HCT116 (cell line): ENCODE measurements around the gene RPS2. TPM values are rescaled to one million over a fixed set of nuclear protein-coding genes. Genes with fewer than 3 reads are reported as not detected.
A peak's percentile ranks its signal among the peaks of the same experiment; 100 is the strongest.

Experiments
- ATAC-seq: fragments of 200-7000 bp; cut with Tn5 transposase; 2 replicates; pipeline ENCODE4 v1.9.1; 2020; ENCODE audit warnings: mild to moderate bottlenecking, moderate library complexity
- BruUV-seq: library from RNA; stranded (reverse); fragments of 400-500 nt; replicated peaks from 2 replicates; lab custom pipeline; 2021; lab: Mats Ljungman, UMichigan
- CTCF ChIA-PET: fragments of 300-600 bp; sonication (Branson Sonifier 250); formaldehyde crosslinking; loops from one replicate; lab custom pipeline; 2021; ENCODE audit warnings: antibody characterized with exemption; lab: Charles Lee
- POLR2A ChIA-PET: fragments of 300-600, 350-600 bp; sonication (Branson Sonifier 250); formaldehyde crosslinking; loops from one replicate; lab custom pipeline; 2021; ENCODE audit warnings: antibody characterized with exemption; lab: Charles Lee
- RAD21 ChIA-PET, 2 experiments: fragments of 300-600 bp; sonication (Branson Sonifier 250); formaldehyde crosslinking; loops; one replicate each; lab custom pipeline; 2023; ENCODE audit warnings: low total read pairs in 2 of 2; ENCODE audit not compliant: uncharacterized antibody in 2 of 2, unreplicated experiment in 2 of 2, low non-redundant PET in 1 of 2; lab: Charles Lee
- DNase-seq: peaks from one replicate; pipeline ENCODE4 v3.0.0-alpha.2; 2010; ENCODE audit warnings: low read depth, low spot score
- H2AFZ ChIP-seq: fragments of 200-600 bp; shearing (Covaris generic), sonication (generic); 2 replicates; pipeline ENCODE4 v1.6.1; 2017; ENCODE audit warnings: low read depth, mixed run types, mixed read lengths, antibody characterized with exemption, low read length; ENCODE audit not compliant: poor library complexity, severe bottlenecking
- H3K27ac ChIP-seq: 2 replicates; pipeline ENCODE4 v1.5.1; 2012; ENCODE audit warnings: low read depth, low read length
- H3K27me3 ChIP-seq: fragments of 200-600 bp; sonication (generic); 2 replicates; pipeline ENCODE4 v1.6.1; 2016; ENCODE audit warnings: mixed run types, low read length, mixed read lengths; ENCODE audit not compliant: insufficient read depth
- H3K36me3 ChIP-seq, 2 experiments: fragments of 200-500 bp in 1 of 2; fragments of 200-600 bp in 1 of 2; sonication (Bioruptor generic) in 1 of 2; sonication (generic) in 1 of 2; 2 replicates each; pipeline versions ENCODE4 v1.5.1 to v1.6.1; 2014 to 2016; ENCODE audit warnings: low read length in 2 of 2, inconsistent platforms in 1 of 2, mixed read lengths in 1 of 2, mixed run types in 1 of 2; ENCODE audit not compliant: insufficient read depth in 2 of 2, control insufficient read depth in 1 of 2
- H3K4me1 ChIP-seq, 2 experiments: fragments of 200-600 bp in 1 of 2; sonication (generic) in 1 of 2; 2 replicates each; pipeline versions ENCODE4 v1.5.1 to v1.6.1; 2012 to 2017; ENCODE audit warnings: low read length in 2 of 2, inconsistent platforms in 1 of 2, mild to moderate bottlenecking in 1 of 2, mixed read lengths in 1 of 2, mixed run types in 1 of 2, moderate library complexity in 1 of 2; ENCODE audit not compliant: insufficient read depth in 2 of 2, control insufficient read depth in 1 of 2
- H3K4me2 ChIP-seq: fragments of 200-600 bp; sonication (generic); 2 replicates; pipeline ENCODE4 v1.6.1; 2017; ENCODE audit warnings: mixed run types, low read length, mixed read lengths
- H3K4me3 ChIP-seq, 2 experiments: fragments of 200-600 bp in 1 of 2; sonication (generic) in 1 of 2; replicated peaks in 1 of 2; 2 replicates each; pipeline ENCODE4 v1.5.1; 2011 to 2016; ENCODE audit warnings: low read length in 2 of 2, control low read depth in 1 of 2, low read depth in 1 of 2, mild to moderate bottlenecking in 1 of 2, mixed read lengths in 1 of 2, mixed run types in 1 of 2
- H3K79me2 ChIP-seq: fragments of 200-600 bp; sonication (generic); 2 replicates; pipeline ENCODE4 v1.6.1; 2017; ENCODE audit warnings: mild to moderate bottlenecking, mixed run types, low read length, moderate library complexity, mixed read lengths; ENCODE audit not compliant: insufficient read depth
- H3K9ac ChIP-seq: fragments of 200-600 bp; sonication (generic); 2 replicates; pipeline ENCODE4 v1.6.1; 2016; ENCODE audit warnings: low read length, mixed read lengths
- H3K9me2 ChIP-seq: fragments of 200-600 bp; sonication (generic), shearing (Covaris generic); 2 replicates; pipeline ENCODE4 v1.6.1; 2017; ENCODE audit warnings: mixed run types, mild to moderate bottlenecking, moderate library complexity; ENCODE audit not compliant: insufficient read depth
- H3K9me3 ChIP-seq, 2 experiments: fragments of 200-500 bp in 1 of 2; fragments of 200-600 bp in 1 of 2; sonication (Bioruptor generic) in 1 of 2; sonication (generic) in 1 of 2; 2 replicates each; pipeline ENCODE4 v1.6.1; 2014 to 2017; ENCODE audit warnings: low read length in 2 of 2, mixed read lengths in 2 of 2, inconsistent platforms in 1 of 2, low read depth in 1 of 2, mild to moderate bottlenecking in 1 of 2, mixed run types in 1 of 2, moderate library complexity in 1 of 2; ENCODE audit not compliant: control insufficient read depth in 1 of 2, insufficient read depth in 1 of 2
- H4K20me1 ChIP-seq: fragments of 200-600 bp; sonication (generic), shearing (Covaris generic); 2 replicates; pipeline ENCODE4 v1.6.1; 2017; ENCODE audit warnings: mixed run types, mild to moderate bottlenecking, moderate library complexity; ENCODE audit not compliant: insufficient read depth
- CBX3 ChIP-seq: IDR thresholded peaks from 2 replicates; pipeline ENCODE4 v1.6.1; 2012; ENCODE audit warnings: low read depth
- CEBPB ChIP-seq: IDR thresholded peaks from 2 replicates; pipeline ENCODE4 v1.6.1; 2012; ENCODE audit warnings: low read depth
- EGR1 ChIP-seq: IDR thresholded peaks from 2 replicates; pipeline ENCODE4 v1.6.1; 2012; ENCODE audit warnings: low read depth
- ELF1 ChIP-seq: IDR thresholded peaks from 2 replicates; pipeline ENCODE4 v1.6.1; 2012; ENCODE audit warnings: low read depth, borderline replicate concordance
- FOSL1 ChIP-seq: IDR thresholded peaks from 2 replicates; pipeline ENCODE4 v1.6.1; 2012; ENCODE audit warnings: low read depth
- JUND ChIP-seq: IDR thresholded peaks from 2 replicates; pipeline ENCODE4 v1.6.1; 2012
- POLR2A ChIP-seq: IDR thresholded peaks from 2 replicates; pipeline ENCODE4 v1.7.0; 2011; ENCODE audit warnings: borderline replicate concordance; ENCODE audit not compliant: insufficient read depth, insufficient read length; ENCODE audit errors: extremely low read depth
- POLR2AphosphoS5 ChIP-seq: IDR thresholded peaks from 2 replicates; pipeline ENCODE4 v1.6.1; 2011; ENCODE audit warnings: mild to moderate bottlenecking, low read depth, low read length, moderate library complexity
- SP1 ChIP-seq: IDR thresholded peaks from 2 replicates; pipeline ENCODE4 v1.6.1; 2012; ENCODE audit warnings: low read depth
- SRF ChIP-seq: IDR thresholded peaks from 2 replicates; pipeline ENCODE4 v1.6.1; 2012; ENCODE audit warnings: low read depth
- YY1 ChIP-seq: IDR thresholded peaks from 2 replicates; pipeline ENCODE4 v1.6.1; 2011; ENCODE audit warnings: low read length, low read depth, moderate library complexity, mild to moderate bottlenecking; ENCODE audit not compliant: insufficient replicate concordance; ENCODE audit errors: extremely low read depth
- ZFX ChIP-seq: fragments of 450-650 bp; IDR thresholded peaks from 2 replicates; pipeline ENCODE4 v1.6.1; 2017
- ZNF274 ChIP-seq: fragments of 200-500 bp; sonication (Bioruptor generic); IDR thresholded peaks from 2 replicates; pipeline ENCODE4 v1.6.1; 2014; ENCODE audit warnings: mild to moderate bottlenecking, low read depth, low read length, inconsistent platforms
- intact Hi-C: fragments of 100-400 bp; cut with micrococcal nuclease; formaldehyde crosslinking; loops from 2 replicates; pipeline ENCODE4 v1.10.0; 2022
- total RNA-seq: library from RNA; stranded (reverse); gene quantifications from one replicate; pipeline ENCODE4 v1.2.1, GENCODE V29; 2021; ENCODE audit not compliant: unreplicated experiment
- TF ChIP-seq, protein P1 (sequence below), 3 experiments: fragments of 200-600 bp in 1 of 3; sonication (generic) in 1 of 3; IDR thresholded peaks in 2 of 3; conservative IDR thresholded peaks in 1 of 3; 2 replicates each; pipeline ENCODE4 v1.5.1; 2012 to 2017; ENCODE audit warnings: low read depth in 2 of 3, low read length in 2 of 3, antibody characterized with exemption in 1 of 3, borderline replicate concordance in 1 of 3, control low read depth in 1 of 3, mild to moderate bottlenecking in 1 of 3, mixed read lengths in 1 of 3, mixed run types in 1 of 3, moderate library complexity in 1 of 3; ENCODE audit not compliant: insufficient read depth in 1 of 3
- TF ChIP-seq, protein P2 (sequence below): IDR thresholded peaks from 2 replicates; pipeline ENCODE4 v1.6.1; 2011; ENCODE audit warnings: mild to moderate bottlenecking, low read length, moderate library complexity; ENCODE audit not compliant: insufficient replicate concordance; ENCODE audit errors: extremely low read depth
- TF ChIP-seq, protein P3 (sequence below): IDR thresholded peaks from 2 replicates; pipeline ENCODE4 v1.6.1; 2012

RPS2 gene
- total RNA-seq, 1 experiment from 2014 or later = 6,265 TPM

DNA sequence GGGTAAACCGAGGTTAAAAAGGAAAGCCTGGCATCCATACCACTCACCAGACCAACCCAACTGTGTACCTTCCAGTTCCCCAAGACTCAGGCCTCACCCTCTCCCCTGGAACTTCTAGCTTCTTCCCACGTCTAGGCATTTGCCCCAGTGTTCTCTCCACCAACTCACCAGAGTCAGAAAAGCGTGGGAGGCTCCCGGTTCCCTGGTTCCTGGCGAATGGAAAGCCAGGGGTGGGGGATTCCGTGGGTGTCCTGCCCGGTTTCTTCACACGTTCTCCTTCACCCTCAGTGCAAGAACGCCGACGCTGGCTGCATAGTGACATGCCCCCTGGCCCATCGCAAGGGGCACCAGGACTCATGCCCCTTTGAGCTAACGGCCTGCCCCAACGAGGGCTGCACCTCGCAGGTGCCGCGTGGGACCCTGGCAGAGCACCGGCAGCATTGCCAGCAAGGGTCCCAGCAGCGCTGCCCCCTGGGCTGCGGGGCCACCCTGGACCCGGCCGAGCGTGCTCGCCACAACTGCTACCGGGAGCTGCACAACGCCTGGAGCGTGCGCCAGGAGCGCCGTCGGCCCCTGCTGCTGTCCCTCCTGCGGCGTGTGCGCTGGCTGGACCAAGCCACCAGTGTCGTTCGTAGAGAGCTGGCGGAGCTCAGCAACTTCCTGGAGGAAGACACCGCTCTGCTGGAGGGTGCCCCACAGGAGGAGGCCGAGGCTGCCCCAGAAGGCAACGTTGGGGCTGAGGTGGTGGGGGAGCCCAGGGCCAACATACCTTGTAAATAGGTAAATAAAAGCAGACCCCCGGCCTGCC is 3.7 kb upstream of the RPS2 start:
- ChIA-PET CTCF (no interaction called here), POLR2A (interaction anchor here (4.0 to 5.9 kb wide), 2 partner anchors 7 to 12 kb away, joined by 21 to 104 read pairs; partner anchors contain the start of genes GFER and NOXO1), RAD21 (no interaction called here)
- no peak for DNase-seq
- peaks cover 7 to 20% of the 10 kb centered on the region in 2 experiments for H3K4me1 ChIP-seq
- no peak for ATAC-seq
- no TSS peak for BruUV-seq
- H3K9me2 ChIP-seq = no peaks in the 10 kb centered on the region
- no peak overlapping the region for H3K9ac ChIP-seq
- peaks cover 6% of the 10 kb centered on the region; the same call in 1 of the 2 replicates for H4K20me1 ChIP-seq
- no peaks in the 10 kb centered on the region for H3K9me3 ChIP-seq
- 0 out of 2 replicates have a peak overlapping the region, but pooled peaks have one; percentile 13 for H3K27ac ChIP-seq
- H3K79me2 ChIP-seq = peaks cover 55% of the 10 kb centered on the region
- intact Hi-C loops = no loop called here
- H3K27me3 ChIP-seq = no peaks in the 10 kb centered on the region
- no peak overlapping the region for H2AFZ ChIP-seq
- no peak overlapping the region for H3K4me3 ChIP-seq
- peaks cover 4 to 9% of the 10 kb centered on the region in 2 experiments; a peak in 3 of 4 replicates for H3K36me3 ChIP-seq
- H3K4me2 ChIP-seq = no peak overlapping the region
- TF ChIP-seq ZFX = no peak
- TF ChIP-seq YY1 = no peak
- TF ChIP-seq, protein P1, sequence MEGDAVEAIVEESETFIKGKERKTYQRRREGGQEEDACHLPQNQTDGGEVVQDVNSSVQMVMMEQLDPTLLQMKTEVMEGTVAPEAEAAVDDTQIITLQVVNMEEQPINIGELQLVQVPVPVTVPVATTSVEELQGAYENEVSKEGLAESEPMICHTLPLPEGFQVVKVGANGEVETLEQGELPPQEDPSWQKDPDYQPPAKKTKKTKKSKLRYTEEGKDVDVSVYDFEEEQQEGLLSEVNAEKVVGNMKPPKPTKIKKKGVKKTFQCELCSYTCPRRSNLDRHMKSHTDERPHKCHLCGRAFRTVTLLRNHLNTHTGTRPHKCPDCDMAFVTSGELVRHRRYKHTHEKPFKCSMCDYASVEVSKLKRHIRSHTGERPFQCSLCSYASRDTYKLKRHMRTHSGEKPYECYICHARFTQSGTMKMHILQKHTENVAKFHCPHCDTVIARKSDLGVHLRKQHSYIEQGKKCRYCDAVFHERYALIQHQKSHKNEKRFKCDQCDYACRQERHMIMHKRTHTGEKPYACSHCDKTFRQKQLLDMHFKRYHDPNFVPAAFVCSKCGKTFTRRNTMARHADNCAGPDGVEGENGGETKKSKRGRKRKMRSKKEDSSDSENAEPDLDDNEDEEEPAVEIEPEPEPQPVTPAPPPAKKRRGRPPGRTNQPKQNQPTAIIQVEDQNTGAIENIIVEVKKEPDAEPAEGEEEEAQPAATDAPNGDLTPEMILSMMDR (IDR thresholded peaks at IDR 0.05 in 2 of 3, conservative IDR thresholded peaks at IDR 0.05 in 1 of 3; ENCODE audit: borderline replicate concordance in 1 of 3, insufficient read depth in 1 of 3, low read depth in 2 of 3, low read length in 2 of 3) = no peak
- no peak for TF ChIP-seq JUND
- no peak for TF ChIP-seq SP1
- TF ChIP-seq, protein P2, sequence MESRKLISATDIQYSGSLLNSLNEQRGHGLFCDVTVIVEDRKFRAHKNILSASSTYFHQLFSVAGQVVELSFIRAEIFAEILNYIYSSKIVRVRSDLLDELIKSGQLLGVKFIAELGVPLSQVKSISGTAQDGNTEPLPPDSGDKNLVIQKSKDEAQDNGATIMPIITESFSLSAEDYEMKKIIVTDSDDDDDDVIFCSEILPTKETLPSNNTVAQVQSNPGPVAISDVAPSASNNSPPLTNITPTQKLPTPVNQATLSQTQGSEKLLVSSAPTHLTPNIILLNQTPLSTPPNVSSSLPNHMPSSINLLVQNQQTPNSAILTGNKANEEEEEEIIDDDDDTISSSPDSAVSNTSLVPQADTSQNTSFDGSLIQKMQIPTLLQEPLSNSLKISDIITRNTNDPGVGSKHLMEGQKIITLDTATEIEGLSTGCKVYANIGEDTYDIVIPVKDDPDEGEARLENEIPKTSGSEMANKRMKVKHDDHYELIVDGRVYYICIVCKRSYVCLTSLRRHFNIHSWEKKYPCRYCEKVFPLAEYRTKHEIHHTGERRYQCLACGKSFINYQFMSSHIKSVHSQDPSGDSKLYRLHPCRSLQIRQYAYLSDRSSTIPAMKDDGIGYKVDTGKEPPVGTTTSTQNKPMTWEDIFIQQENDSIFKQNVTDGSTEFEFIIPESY = no peak
- no peak for TF ChIP-seq POLR2AphosphoS5
- no peak for TF ChIP-seq POLR2A
- TF ChIP-seq, protein P3, sequence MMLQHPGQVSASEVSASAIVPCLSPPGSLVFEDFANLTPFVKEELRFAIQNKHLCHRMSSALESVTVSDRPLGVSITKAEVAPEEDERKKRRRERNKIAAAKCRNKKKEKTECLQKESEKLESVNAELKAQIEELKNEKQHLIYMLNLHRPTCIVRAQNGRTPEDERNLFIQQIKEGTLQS = no peak
- TF ChIP-seq CEBPB = no peak
- no peak for TF ChIP-seq CBX3
- no peak for TF ChIP-seq ELF1
- TF ChIP-seq EGR1 = no peak
- no peak for TF ChIP-seq SRF
- TF ChIP-seq FOSL1 = no peak
- TF ChIP-seq ZNF274 = no peak
